Right lobe of liver (tissue), 6 donors: ENCODE data around the gene CACNG4. TPM values are rescaled to one million over a fixed set of nuclear protein-coding genes. Genes with fewer than 3 reads are reported as not detected.

Source experiments
- ATAC-seq, 4 donors: fragments of 200-7000 bp; cut with Tn5 transposase; one replicate each; pipeline ENCODE4 v1.9.1; 2020; ENCODE audit warnings: mild to moderate bottlenecking in 4 of 4, moderate library complexity in 4 of 4
- DNase-seq, 3 donors: peaks; one replicate each; pipeline ENCODE4 v3.0.0-alpha.2; 2020
- H3K27ac ChIP-seq, 3 donors: fragments of 200-600 bp; one replicate each; pipeline ENCODE4 v1.8.0; 2022
- H3K27me3 ChIP-seq, 2 donors: fragments of 200-600 bp; one replicate each; pipeline ENCODE4 v1.8.0; 2022
- H3K36me3 ChIP-seq, 4 donors: fragments of 200-600 bp; sonication (generic) in 1 of 4; one replicate each; pipeline versions ENCODE4 v1.5.1 to v1.8.0; 2017 to 2022; ENCODE audit warnings: control low read depth in 1 of 4
- H3K4me1 ChIP-seq, 4 donors: fragments of 200-600 bp; sonication (generic) in 1 of 4; one replicate each; pipeline versions ENCODE4 v1.5.1 to v1.8.0; 2017 to 2022; ENCODE audit warnings: control low read depth in 1 of 4
- H3K4me3 ChIP-seq, 3 donors: fragments of 200-600 bp; one replicate each; pipeline ENCODE4 v1.8.0; 2022
- H3K9me3 ChIP-seq, 4 donors: fragments of 200-600 bp; sonication (generic) in 1 of 4; one replicate each; pipeline versions ENCODE4 v1.5.1 to v1.8.0; 2017 to 2022; ENCODE audit warnings: control low read depth in 1 of 4
- CTCF ChIP-seq, 4 donors: fragments of 200-600 bp in 3 of 4; fragments of 450-650 bp in 1 of 4; IDR thresholded peaks; one replicate each; pipeline versions ENCODE4 v1.5.1 to v1.8.0; 2016 to 2022; ENCODE audit warnings: antibody characterized with exemption in 4 of 4, mild to moderate bottlenecking in 2 of 4
- POLR2A ChIP-seq: fragments of 450-650 bp; IDR thresholded peaks from one replicate; pipeline ENCODE4 v1.6.1; 2017; ENCODE audit warnings: antibody characterized with exemption, mild to moderate bottlenecking
- WGBS: methylation state at CpG from one replicate; pipeline ENCODE4 v1.1.6; 2018; ENCODE audit warnings: low coverage, low lambda C conversion rate; ENCODE audit not compliant: insufficient coverage; ENCODE audit errors: missing lambda C conversion rate; 5-methylcytosine and 5-hydroxymethylcytosine counted together
- intact Hi-C, 2 donors: fragments of 100-400 bp; cut with DNase I; formaldehyde crosslinking; loops; one replicate each; pipeline versions ENCODE4 v1.11.2 to v1.14.1; 2022
- total RNA-seq, 6 experiments: library from RNA; depleted of rRNA in 2 of 6; stranded (reverse); fragments of >200 nt in 2 of 6; fragmentation: NEBNext Ultra II Directional in 3 of 6; extraction: Animal tissue kit (Norgen Biotek cat#: 25700) in 3 of 6; gene quantifications; one replicate each; pipeline versions ENCODE4 v1.1.0 to v1.2.4, GENCODE V29; 2016 to 2023
- donor health status: DM: no; HTN: yes; CAD: no.
- donor health status: DM: no; HTN: no; CAD: no.
- donor health status: DM: no; HTN: no; CAD: no.
- donor health status: DM: no; HTN: yes; CAD: no.
- donor health status: DM: no; HTN: yes; CAD: no.

The CACNG4 gene
- total RNA-seq, 6 experiments from 2014 or later, result not detected

- WGBS, result 47% methylated on average over 4 of the region's 14 CpGs
- Histone ChIP-seq H3K36me3 (no peaks in the 10 kb centered on the region), H3K4me3 (no peak overlapping the region), H3K4me1 (no peaks in the 10 kb centered on the region), H3K27ac (no peak overlapping the region), H3K27me3 (no peaks in the 10 kb centered on the region), H3K9me3 (no peaks in the 10 kb centered on the region)
- TF ChIP-seq POLR2A (no peak), CTCF (IDR thresholded peaks at IDR 0.05) (no peak)
- no peak for ATAC-seq
- intact Hi-C loops, result no loop called here
- DNase-seq, result no peak
Measured at GRCh38 chr17:66983414-66984021, 19.0 kb downstream of the CACNG4 start.

GRCh38 chr17:66984730-66985129, 20.2 kb downstream of the CACNG4 start:
- Histone ChIP-seq H3K4me3 (no peak overlapping the region), H3K27ac (no peak overlapping the region), H3K4me1 (no peaks in the 10 kb centered on the region), H3K36me3 (no peaks in the 10 kb centered on the region), H3K27me3 (no peaks in the 10 kb centered on the region), H3K9me3 (no peaks in the 10 kb centered on the region)
- DNase-seq, result no peak
- TF ChIP-seq CTCF (IDR thresholded peaks at IDR 0.05) (no peak), POLR2A (no peak)
- ATAC-seq, result no peak
- intact Hi-C loops, result no loop called here
- 27% methylated on average over 2 of the region's 7 CpGs for WGBS

GRCh38 chr17:66985338-66986237, 21.1 kb downstream of the CACNG4 start:
- 56% methylated on average over 9 of the region's 12 CpGs for WGBS
- intact Hi-C loops, result no loop called here
- Histone ChIP-seq H3K27ac (no peak overlapping the region), H3K4me1 (no peaks in the 10 kb centered on the region), H3K9me3 (no peaks in the 10 kb centered on the region), H3K27me3 (no peaks in the 10 kb centered on the region), H3K36me3 (no peaks in the 10 kb centered on the region), H3K4me3 (no peak overlapping the region)
- DNase-seq (no peak), ATAC-seq (no peak)
- TF ChIP-seq POLR2A (no peak), CTCF (IDR thresholded peaks at IDR 0.05) (no peak)

GRCh38 chr17:66986659-66987058, 22.2 kb downstream of the CACNG4 start:
- intact Hi-C loops, result no loop called here
- no peaks in the 10 kb centered on the region for H3K4me1 ChIP-seq
- no peaks in the 10 kb centered on the region for H3K36me3 ChIP-seq
- no peaks in the 10 kb centered on the region for H3K27me3 ChIP-seq
- H3K4me3 ChIP-seq, result no peak overlapping the region
- no peak overlapping the region for H3K27ac ChIP-seq
- DNase-seq, result no peak
- no peaks in the 10 kb centered on the region for H3K9me3 ChIP-seq
- no peak for ATAC-seq
- 60% methylated on average over 4 of the region's 4 CpGs for WGBS
- TF ChIP-seq CTCF (IDR thresholded peaks at IDR 0.05), result no peak
- TF ChIP-seq POLR2A, result no peak
